Amygdala (tissue), 56 donors: ENCODE results near the gene AKAP8L.
"Not testable (repeated sequence)": the region's sequence is repeated elsewhere in the genome, so short reads cannot be mapped to it uniquely, and the experiment has no call there.

Experiments used
- DNase-seq, 56 donors: peaks; one replicate each; lab custom pipeline; 2025; lab: John Stamatoyannopoulos, UW

The AKAP8L gene

GRCh38 chr19:15421721-15422260 is 3.0 kb upstream of the AKAP8L start:
- peak in 55 of 56 donors; percentile 19 to 91 (median 73) for DNase-seq

DNA sequence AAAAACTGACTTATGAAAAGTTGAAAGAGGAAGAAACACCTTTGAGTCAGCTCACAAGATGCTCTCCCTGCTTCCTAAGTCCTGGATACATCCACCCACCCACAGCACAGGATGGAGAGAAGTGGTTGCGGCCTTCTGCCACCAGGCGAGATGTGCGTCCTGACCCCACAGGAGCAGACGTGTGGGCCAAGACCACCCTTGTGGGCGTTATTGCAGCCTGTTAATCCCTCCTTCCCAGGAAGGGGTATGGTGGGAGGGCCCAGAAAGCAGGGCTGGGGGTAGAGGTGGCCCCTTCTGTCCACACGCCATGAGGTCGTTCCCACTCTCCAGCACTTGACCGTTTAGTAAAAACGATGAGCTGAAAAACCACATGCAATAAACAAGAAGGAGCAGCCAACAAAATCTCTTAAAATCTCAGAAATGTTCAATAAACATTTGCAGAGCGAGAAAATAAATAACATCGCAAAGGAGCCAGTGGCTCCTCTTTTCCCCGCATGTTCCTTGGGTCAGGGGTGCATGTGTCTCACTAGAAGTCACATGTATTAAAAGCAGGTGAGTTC is 2.4 kb upstream of the AKAP8L start:
- DNase-seq, result no peak

DNA sequence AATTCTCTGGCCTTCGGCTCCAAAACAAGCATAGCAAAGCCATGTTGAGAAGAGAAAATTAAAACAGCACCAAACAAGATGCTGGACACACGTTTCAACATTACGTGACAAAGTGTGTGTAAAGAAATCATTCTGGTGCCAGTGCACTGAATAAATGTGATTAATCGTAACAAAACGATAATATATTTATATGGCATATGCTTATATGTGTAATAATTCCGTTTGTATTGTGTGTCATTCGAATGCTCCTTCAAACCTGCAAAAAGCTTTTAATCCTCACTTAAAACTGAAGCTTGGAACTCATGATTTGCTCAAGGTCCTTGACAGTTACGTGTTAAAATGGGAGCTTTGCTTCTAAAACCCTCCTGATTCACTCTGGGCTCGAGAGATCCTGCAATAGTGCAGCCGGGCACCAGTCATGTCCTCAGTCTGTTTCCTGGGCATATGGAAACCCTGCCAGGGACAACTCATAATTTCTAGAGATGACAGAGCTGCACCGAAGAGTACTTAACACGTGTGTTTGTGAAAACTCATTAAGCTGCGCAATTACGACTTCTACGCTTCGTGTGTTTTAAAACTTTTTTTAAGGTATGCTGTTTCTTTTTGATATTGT is 731 bp upstream of the AKAP8L start:
- DNase-seq, result no peak

GRCh38 chr19:15418231-15418578 is 583 bp downstream of the AKAP8L start:
- peak in 19 of 56 donors; percentile 6 to 63 (median 44) for DNase-seq

DNA sequence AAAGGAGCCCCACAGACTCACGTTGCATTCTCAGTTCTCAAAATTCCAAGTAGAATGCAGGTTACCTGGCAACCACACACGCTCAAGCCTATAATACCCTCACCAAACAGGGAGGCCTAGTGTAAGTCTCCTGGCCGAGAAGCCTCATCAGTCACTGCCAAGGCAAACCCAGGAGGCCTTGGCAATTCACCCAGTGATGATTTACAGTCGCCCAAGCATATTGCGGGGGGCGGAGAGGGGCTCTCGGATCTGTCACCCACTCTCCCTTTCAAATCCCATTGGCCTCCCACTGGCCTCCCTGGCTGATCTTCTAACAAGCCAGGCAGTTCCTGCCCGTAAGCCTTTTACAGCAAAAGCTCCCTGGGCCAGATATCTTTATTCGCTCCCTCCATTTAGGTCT is 1.1 kb downstream of the AKAP8L start:
- DNase-seq, result no peak

DNA sequence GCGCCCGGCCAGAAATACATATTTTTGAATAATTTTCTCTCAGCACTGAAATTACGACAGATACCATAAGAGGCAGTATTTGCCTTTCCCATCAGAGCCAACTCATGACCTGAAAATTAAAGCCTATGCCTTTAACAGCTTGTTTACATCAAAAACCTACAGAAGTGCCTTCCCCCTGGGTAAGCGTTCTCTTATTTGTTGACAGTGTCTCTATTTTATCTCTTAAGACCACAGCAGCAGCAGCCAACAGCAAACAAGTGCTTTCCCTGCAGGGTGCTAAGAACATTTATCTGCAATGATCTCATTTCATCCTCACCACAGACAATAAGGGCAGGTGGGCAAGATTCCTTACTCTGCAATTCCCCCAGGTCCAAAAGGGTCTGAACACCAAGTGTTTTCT is 6.0 kb downstream of the AKAP8L start:
- DNase-seq, result no peak

- DNase-seq, result not testable (repeated sequence)
Measured at GRCh38 chr19:15411351-15411750, 7.4 kb downstream of the AKAP8L start.

- DNase-seq, result peak in 5 of 56 donors; percentile 17 to 37 (median 26)
Measured at GRCh38 chr19:15404780-15405211, 14.0 kb downstream of the AKAP8L start.

GRCh38 chr19:15404097-15404779 is 14.6 kb downstream of the AKAP8L start:
- no peak for DNase-seq

- no peak for DNase-seq
Measured at GRCh38 chr19:15403151-15403531, 15.6 kb downstream of the AKAP8L start.

DNA sequence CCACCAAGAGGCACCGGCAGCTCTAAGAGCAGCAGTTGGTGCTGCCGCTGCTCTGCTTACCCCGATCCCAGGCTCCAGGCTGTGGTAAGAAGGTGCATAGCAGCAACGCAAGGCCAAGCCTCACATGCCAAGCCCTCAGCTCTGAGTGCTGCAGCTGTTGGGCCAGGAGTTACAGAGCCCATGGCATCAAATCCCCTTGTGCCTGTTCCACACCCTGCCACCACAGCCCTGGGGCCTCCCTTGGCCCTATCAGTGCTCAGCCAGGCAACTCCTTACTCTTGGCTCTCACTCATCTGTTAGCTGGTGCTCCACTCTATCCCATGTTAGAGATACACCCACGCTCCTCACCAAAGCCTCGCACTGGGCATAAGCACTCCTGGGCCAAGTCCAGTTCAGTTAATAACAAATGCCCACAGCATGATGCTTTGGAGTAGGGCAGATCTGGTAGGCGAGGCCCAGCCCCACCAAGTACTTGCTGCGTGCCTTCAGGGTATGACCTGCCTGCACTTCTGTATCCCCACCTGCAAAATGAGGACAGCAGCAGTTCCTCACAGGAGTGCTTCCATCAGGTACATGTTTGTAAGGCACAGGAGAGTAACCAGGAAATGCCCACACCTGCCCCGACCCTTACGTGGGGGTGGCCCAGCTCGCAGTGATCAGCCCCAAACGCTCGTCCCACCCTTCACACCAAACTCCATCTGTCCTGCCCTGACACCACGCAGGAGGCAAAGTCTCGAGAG is 16.2 kb downstream of the AKAP8L start:
- no peak for DNase-seq

- DNase-seq, result no peak
Measured at GRCh38 chr19:15401397-15401710, 17.4 kb downstream of the AKAP8L start.

- no peak for DNase-seq
Measured at GRCh38 chr19:15400521-15401396, 18.0 kb downstream of the AKAP8L start.

GRCh38 chr19:15399635-15400034 is 19.2 kb downstream of the AKAP8L start:
- DNase-seq, result no peak

DNA sequence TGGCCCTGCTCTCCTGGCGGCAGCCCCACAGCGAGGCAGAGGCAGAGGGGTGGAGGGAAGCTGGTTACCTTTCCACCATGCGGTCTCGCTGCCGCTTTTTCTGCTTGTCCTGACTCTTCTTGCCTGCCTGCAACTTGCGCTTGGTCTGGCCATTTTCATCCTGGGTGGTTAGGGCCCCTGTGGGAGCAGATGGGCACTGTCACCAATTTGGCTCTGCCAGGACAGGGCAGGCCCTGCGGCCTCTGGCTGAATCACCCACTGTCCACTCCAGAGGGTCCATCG is 19.6 kb downstream of the AKAP8L start:
- DNase-seq, result no peak

GRCh38 chr19:15398501-15399233 is 20.1 kb downstream of the AKAP8L start:
- DNase-seq, result no peak

- no peak for DNase-seq
Measured at GRCh38 chr19:15397782-15398181, 21.0 kb downstream of the AKAP8L start.

- DNase-seq, result no peak
Measured at GRCh38 chr19:15397236-15397635, 21.6 kb downstream of the AKAP8L start.

- DNase-seq, result no peak
Measured at GRCh38 chr19:15396436-15396835, 22.4 kb downstream of the AKAP8L start.

- not testable (repeated sequence) for DNase-seq
Measured at GRCh38 chr19:15395251-15395650, 23.5 kb downstream of the AKAP8L start.
